GM06990 (cell line): Measurements from ENCODE around the gene POU6F1.
A peak's percentile ranks its signal among the peaks of the same experiment; 100 is the strongest.

Source experiments
- DNase-seq: peaks from one replicate; pipeline ENCODE4 v3.0.0-alpha.2; 2011; ENCODE audit not compliant: insufficient read length; ENCODE audit errors: extremely low read depth
- H3K27me3 ChIP-seq: replicated peaks from 2 replicates; pipeline ENCODE4 v1.6.0; 2011; ENCODE audit warnings: low read length; ENCODE audit not compliant: control insufficient read depth, insufficient read depth
- H3K36me3 ChIP-seq: 2 replicates; pipeline ENCODE4 v1.5.1; 2011; ENCODE audit warnings: low read length; ENCODE audit not compliant: control insufficient read depth, insufficient read depth
- H3K4me3 ChIP-seq: replicated peaks from 2 replicates; pipeline ENCODE4 v1.5.1; 2011; ENCODE audit warnings: low read depth, mild to moderate bottlenecking, control low read depth, low read length
- TF ChIP-seq, protein P1 (sequence below): IDR thresholded peaks from 2 replicates; pipeline ENCODE4 v1.5.1; 2011; ENCODE audit warnings: low read length, control low read depth, mild to moderate bottlenecking, inconsistent platforms; ENCODE audit not compliant: insufficient read depth, poor library complexity, severe bottlenecking

POU6F1 gene

DNA sequence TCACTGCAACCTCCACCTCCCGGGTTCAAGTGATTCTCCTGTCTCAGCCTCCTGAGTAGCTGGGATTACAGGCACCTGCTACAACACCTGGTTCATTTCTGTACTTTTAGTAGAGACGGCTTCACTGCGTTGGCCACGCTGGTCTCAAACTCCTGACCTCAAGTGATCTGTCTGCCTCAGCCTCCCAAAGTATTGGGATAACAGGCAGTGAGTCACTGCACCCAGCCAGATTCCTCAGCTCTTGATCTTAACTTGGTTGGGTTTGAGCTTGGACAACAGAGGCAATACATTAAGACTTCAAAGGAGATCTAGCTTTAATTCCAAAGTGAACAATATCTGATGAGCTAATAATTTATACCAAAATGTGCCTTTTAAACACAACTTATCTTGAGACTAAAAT lies 26.4 kb upstream of the POU6F1 start:
- Histone ChIP-seq H3K36me3 (peaks cover 11% of the 10 kb centered on the region), H3K27me3 (no peaks in the 10 kb centered on the region), H3K4me3 (no peak overlapping the region)
- TF ChIP-seq, protein P1, sequence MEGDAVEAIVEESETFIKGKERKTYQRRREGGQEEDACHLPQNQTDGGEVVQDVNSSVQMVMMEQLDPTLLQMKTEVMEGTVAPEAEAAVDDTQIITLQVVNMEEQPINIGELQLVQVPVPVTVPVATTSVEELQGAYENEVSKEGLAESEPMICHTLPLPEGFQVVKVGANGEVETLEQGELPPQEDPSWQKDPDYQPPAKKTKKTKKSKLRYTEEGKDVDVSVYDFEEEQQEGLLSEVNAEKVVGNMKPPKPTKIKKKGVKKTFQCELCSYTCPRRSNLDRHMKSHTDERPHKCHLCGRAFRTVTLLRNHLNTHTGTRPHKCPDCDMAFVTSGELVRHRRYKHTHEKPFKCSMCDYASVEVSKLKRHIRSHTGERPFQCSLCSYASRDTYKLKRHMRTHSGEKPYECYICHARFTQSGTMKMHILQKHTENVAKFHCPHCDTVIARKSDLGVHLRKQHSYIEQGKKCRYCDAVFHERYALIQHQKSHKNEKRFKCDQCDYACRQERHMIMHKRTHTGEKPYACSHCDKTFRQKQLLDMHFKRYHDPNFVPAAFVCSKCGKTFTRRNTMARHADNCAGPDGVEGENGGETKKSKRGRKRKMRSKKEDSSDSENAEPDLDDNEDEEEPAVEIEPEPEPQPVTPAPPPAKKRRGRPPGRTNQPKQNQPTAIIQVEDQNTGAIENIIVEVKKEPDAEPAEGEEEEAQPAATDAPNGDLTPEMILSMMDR: no peak
- no peak for DNase-seq

DNA sequence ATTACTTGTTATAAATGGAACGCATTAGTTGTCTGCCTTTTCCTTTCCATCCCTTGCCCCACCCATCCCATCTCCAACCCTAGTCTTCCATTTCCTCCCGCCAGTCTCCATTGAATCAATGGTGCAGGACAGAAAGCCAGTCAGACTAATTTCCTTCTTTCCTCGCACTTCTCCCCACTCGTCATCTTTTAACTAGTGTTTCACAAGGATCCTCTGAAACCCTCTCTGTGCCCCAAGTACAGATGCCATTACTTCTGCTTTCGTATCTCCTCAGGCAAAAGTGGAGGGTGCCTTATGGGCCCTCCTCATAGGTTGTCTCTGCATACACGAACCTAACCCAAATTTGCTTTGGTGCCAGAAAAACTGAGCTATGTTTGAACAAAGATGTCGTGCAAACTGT lies 25.0 kb upstream of the POU6F1 start:
- no peak for DNase-seq
- no peak overlapping the region for H3K4me3 ChIP-seq
- H3K27me3 ChIP-seq: no peaks in the 10 kb centered on the region
- TF ChIP-seq, protein P1: no peak
- peaks cover 11% of the 10 kb centered on the region for H3K36me3 ChIP-seq

DNA sequence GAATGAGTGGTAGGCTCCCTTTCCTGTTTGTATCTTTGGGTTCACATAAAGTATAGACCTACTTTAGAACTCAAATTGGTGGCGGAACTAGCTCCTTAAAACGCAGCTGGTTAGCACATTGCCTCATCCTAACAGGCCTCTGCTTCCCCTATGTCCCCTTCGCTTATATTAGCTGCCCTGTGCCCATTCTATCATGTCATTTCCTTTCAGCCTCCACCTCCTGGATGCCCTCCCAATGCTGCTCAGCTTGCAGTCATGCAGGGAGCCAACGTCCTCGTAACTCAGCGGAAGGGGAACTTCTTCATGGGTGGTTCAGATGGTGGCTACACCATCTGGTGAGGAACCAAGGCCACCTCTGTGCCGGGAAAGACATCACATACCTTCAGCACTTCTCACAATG lies 24.3 kb upstream of the POU6F1 start:
- no peak for DNase-seq
- TF ChIP-seq, protein P1: no peak
- Histone ChIP-seq H3K4me3 (no peak overlapping the region), H3K27me3 (no peaks in the 10 kb centered on the region), H3K36me3 (peaks cover 11% of the 10 kb centered on the region)

DNA sequence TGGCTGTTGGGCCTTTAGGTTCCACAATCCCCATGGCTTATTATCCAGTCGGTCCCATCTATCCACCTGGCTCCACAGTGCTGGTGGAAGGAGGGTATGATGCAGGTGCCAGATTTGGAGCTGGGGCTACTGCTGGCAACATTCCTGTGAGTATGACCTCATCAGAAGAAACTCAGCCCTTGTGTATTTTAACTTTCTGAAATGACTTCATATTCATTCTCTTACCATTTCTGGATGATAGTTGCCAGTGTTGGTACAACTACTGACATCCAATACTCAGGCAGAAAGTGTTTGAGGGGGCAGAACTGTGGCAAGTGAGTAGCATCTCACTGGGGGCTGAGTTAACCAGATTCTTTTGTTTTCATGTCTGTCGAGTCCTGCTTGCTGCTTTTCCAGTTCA lies 23.1 kb upstream of the POU6F1 start:
- Histone ChIP-seq H3K27me3 (no peaks in the 10 kb centered on the region), H3K4me3 (no peak overlapping the region), H3K36me3 (peaks cover 11% of the 10 kb centered on the region)
- no peak for DNase-seq
- TF ChIP-seq, protein P1: no peak

DNA sequence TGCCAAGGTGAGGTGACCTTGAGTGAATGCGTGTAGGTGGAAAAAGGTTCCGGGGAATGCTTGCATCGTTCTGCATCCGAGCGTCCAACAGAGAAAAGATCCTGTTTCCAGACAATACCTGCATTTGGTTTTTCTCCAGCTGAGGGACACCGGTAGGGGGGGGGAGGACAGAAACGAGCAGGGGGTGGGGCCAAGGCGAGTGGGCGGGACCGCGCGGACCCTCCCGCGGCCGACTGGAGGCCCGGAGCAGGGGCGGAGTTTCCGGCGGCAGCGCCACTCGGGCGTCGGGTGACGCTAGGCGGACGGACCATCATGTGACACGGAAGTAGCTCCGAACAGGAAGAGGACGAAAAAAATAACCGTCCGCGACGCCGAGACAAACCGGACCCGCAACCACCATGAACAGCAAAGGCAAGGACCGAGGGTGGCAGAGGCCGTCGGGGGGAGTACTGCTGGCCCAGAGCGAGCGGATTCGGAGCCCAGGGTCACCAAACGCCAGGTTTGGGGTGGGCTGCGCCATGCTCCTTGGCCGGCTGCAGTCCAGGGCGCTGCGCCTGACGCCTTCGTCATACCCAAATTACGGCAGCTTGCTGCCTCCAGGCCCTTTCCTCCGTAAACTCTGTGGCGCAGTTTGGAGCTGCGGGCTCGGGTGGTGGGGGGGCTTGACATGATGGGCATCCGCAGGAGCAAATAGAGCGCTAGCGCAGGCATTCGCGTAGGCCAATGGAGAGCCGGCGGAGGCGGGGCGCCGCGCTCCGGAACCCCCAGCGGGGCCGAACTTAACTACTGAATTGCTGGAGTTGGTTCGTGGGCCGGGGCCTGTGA lies 20.9 kb upstream of the POU6F1 start, which contains the start of gene DAZAP2:
TSS of gene DAZAP2 (plus strand) at position 317 of the 825 bp plus-strand sequence. CDS start at position 399, 82 bp downstream.
- TF ChIP-seq, protein P1: no peak
- H3K36me3 ChIP-seq: peaks cover 11% of the 10 kb centered on the region
- no peaks in the 10 kb centered on the region for H3K27me3 ChIP-seq
- peak; percentile 98 for DNase-seq
- H3K4me3 ChIP-seq: peak within 1 kb of the TSS; percentile 100
